ENCODE data around the gene TLE2. TPM values are rescaled to one million over a fixed set of nuclear protein-coding genes. Genes with fewer than 3 reads are reported as not detected.
A peak's percentile ranks its signal among the peaks of the same experiment; 100 is the strongest.
"Not testable (repeated sequence)": the region's sequence is repeated elsewhere in the genome, so short reads cannot be mapped to it uniquely, and the experiment has no call there.

TLE2 gene
- total RNA-seq, 2 donors from 2014 or later = 2.5 to 3.5 TPM

DNA sequence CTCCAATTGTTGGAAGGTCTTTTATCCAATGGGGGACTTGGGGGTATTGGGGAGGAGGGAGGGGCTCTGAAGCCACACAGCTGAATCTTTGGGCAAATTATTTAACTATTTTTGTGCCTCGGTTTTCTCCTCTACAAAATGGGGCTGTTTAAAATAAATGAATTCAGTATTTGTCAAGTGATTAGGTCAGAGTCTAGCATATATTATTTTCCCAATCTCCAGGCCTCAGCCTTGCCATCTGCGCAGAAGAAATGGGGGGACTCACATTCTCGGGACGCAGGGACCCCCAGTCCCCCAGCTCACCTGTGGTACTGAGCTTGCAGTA is 31.7 kb upstream of the TLE2 start:
- Mint-ChIP-seq H3K27me3 (no peaks in the 10 kb centered on the region), H3K4me1 (peaks cover 17% of the 10 kb centered on the region), H3K4me3 (peak overlapping the region; percentile 89), H3K9me3 (no peaks in the 10 kb centered on the region), H3K36me3 (ENCODE audit: low read depth) (peaks cover 59% of the 10 kb centered on the region), H3K27ac (peak overlapping the region; percentile 90)
- no peak for ATAC-seq (replicated peaks)

DNA sequence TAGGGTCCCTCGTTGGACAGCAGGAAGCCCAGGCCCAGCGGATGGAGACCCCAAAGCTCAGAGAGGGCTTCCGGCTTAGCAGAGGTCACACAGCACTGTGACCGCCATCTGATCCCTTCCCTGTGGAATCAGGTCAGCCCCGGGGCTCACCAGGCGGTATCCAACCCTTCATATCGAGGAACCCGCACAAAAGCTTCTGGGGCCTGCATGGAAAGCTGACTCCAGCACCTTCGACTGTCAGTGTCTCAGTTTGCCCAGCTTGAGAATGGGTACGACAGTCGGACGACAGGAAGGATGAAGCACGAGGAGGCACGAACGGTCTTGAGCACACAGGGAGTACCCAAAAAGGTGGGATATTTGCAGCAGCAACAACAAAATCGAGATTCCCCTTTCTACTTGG is 30.6 kb upstream of the TLE2 start:
- no peak for ATAC-seq (replicated peaks)
- H3K27ac Mint-ChIP-seq = peak overlapping the region; percentile 22
- H3K4me3 Mint-ChIP-seq = peak overlapping the region; percentile 89
- no peaks in the 10 kb centered on the region for H3K27me3 Mint-ChIP-seq
- H3K36me3 Mint-ChIP-seq (ENCODE audit: low read depth) = peaks cover 71% of the 10 kb centered on the region
- H3K4me1 Mint-ChIP-seq = peaks cover 22% of the 10 kb centered on the region
- no peaks in the 10 kb centered on the region for H3K9me3 Mint-ChIP-seq

DNA sequence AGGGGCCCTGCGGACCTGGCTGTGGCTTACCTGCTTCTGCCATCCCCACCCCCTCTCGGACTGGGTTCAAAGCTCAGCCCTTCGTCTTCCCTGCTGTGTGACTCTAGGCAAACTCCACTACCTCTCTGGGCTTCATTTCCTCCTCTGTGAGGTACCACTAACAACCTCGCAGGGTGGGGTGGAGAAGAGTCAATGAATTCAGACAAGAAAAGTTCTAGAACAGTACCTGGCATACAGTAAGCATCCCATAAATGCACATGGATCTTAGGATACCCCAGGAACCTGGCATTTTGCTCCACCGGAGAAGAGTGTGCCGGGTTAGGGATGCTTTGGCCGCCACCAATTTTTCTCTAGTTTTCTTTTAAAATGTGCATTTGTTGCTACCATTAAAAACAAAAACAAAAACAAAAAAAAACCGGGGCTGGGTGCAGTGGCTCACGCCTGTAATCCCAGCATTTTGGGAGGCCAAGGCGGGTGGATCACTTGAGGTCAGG is 29.8 kb upstream of the TLE2 start:
- ATAC-seq (replicated peaks) = no peak
- no peaks in the 10 kb centered on the region for H3K9me3 Mint-ChIP-seq
- H3K36me3 Mint-ChIP-seq (ENCODE audit: low read depth) = peaks cover 79% of the 10 kb centered on the region
- H3K4me3 Mint-ChIP-seq = peak overlapping the region; percentile 25
- H3K27ac Mint-ChIP-seq = peak overlapping the region; percentile 62
- H3K27me3 Mint-ChIP-seq = no peaks in the 10 kb centered on the region
- peaks cover 22% of the 10 kb centered on the region for H3K4me1 Mint-ChIP-seq

DNA sequence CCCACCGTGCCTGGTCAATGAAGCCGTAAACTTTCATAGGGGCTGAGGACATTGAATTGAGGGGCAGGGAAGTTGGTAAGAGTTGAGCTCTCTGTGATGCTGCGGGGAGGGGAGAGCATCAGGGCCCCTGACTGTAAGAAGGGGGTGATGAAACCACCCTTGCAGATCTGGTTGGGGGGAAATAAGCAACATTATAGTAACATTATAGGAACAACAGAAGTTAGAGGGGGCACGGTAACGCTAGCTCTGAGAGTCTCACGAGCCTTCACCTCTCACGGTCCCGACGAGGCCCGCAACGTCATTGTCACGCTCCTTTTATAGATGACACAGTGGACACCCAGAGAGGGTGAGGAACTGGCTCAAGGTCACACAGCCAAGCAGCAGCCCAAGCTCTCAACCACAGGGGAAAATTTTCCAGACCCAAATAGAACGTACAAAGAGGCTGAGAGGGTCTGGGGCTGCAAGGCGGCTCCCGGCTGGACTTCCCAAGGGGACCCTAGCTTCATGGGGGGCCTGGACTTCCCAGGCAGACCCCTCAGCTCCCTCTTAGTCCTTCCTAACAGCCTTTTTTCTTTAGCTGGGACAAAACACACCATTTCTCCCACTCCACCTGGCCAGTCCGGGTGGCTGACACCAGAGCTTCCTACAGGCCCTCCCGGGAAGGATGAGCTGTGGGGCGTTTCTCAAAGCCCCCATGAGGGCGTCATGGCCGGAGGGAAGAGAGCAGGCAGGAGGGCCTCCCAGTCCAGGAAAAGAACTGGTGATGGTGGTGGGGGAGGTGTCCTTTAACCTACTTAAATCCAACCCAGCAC is 29.1 kb upstream of the TLE2 start:
- Mint-ChIP-seq H3K4me3 (peak overlapping the region; percentile 25), H3K4me1 (peaks cover 20% of the 10 kb centered on the region), H3K36me3 (ENCODE audit: low read depth) (peaks cover 79% of the 10 kb centered on the region), H3K9me3 (no peaks in the 10 kb centered on the region), H3K27ac (peak overlapping the region; percentile 62), H3K27me3 (no peaks in the 10 kb centered on the region)
- ATAC-seq (replicated peaks) = no peak

DNA sequence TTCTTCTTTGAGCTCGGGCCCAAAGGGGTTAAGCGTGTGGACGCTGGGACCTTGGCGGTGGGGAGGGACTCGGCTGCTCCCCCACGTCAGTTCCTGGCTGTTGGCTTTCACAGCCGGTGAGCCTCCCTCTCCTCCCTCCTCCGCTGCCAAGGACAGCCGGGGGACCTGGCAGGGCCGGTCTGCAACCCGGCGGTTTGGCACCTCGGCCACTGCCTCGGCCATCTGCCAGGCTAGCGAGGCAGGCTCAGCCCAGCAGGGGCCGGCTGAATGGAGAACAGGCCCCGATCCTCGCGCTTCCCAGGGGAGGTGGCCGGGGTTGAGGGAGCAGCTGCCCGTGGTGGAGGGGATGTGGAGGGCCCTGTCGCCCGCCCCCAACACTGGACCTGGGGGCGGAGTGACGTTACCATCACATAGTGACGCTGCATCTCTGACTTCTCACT is 28.2 kb upstream of the TLE2 start:
- no peak overlapping the region for H3K27ac Mint-ChIP-seq
- no peaks in the 10 kb centered on the region for H3K9me3 Mint-ChIP-seq
- ATAC-seq (replicated peaks) = no peak
- peaks cover 16% of the 10 kb centered on the region for H3K4me1 Mint-ChIP-seq
- no peaks in the 10 kb centered on the region for H3K27me3 Mint-ChIP-seq
- H3K36me3 Mint-ChIP-seq (ENCODE audit: low read depth) = peaks cover 72% of the 10 kb centered on the region
- no peak overlapping the region for H3K4me3 Mint-ChIP-seq

DNA sequence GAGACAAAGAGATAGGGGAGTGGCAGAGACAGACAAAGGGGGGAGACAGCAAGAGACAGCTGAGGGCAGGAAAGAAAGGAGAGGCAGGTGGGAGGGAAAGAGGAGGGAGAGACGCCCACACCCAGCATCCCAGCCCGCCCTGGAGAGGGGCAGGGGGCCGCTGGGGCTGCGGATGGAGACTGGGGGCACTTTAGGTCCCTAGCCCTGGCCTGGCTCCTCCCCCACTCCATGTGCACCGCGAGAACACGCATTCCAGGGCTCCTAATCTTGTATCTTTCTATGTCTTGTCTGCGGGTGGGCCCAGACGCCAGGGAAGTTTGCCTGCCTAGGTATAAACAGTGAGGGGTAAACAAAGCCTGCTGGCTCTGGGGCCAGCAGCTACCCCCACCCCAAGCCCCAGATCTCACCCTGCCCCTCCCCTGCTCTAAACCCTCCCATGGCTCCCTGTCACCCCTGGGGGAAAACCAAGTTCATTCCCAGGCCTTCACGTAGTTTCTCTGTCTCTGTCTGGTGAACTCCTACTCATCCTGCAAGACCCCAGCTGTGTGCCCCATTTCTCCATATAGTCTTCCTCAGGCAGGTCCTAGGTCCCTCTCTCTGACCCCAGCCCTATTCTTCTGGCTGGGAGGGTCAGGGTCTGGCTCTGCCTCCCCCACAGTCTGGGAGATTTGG is 27.5 kb upstream of the TLE2 start:
- Mint-ChIP-seq H3K4me3 (no peak overlapping the region), H3K9me3 (no peaks in the 10 kb centered on the region), H3K36me3 (ENCODE audit: low read depth) (peaks cover 72% of the 10 kb centered on the region), H3K27ac (peak overlapping the region; percentile 24), H3K27me3 (no peaks in the 10 kb centered on the region), H3K4me1 (peaks cover 16% of the 10 kb centered on the region)
- no peak for ATAC-seq (replicated peaks)

DNA sequence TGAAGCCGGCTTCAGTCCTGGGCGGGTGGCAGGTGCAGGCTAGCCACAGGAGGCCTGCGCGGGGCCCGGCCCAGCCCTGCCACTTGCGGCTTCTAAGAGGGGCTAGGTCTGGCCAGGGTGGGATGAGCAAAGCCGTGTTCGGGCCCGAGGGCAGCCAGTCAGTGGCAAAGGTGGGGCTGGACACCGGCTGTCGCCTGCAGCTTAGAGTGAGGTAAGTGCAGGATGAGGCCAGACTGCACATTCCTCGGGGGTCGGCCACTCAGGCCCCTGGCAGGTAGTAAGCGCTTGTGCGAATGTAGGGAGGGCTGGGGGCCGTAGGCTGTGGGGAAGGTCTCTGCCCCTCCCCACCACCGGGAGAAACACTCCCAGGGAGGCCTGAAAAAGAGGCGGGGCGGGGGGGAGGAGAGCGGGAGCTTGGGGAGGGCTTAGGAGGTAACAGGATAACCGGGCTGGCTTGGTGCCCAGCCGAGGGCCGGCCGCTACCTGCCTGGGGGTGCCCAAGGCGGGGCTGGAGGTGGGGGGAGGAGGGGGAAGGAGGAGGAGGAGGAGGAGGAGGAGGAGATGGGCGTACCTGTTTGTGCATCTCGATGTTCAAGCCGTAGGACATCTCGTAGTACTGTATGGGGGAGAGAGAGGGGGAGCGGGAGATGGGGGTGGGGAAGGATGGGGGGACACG is 26.8 kb upstream of the TLE2 start:
- H3K27me3 Mint-ChIP-seq = no peaks in the 10 kb centered on the region
- no peak overlapping the region for H3K27ac Mint-ChIP-seq
- no peaks in the 10 kb centered on the region for H3K9me3 Mint-ChIP-seq
- H3K36me3 Mint-ChIP-seq (ENCODE audit: low read depth) = peaks cover 68% of the 10 kb centered on the region
- no peak for ATAC-seq (replicated peaks)
- no peak overlapping the region for H3K4me3 Mint-ChIP-seq
- peaks cover 16% of the 10 kb centered on the region for H3K4me1 Mint-ChIP-seq

DNA sequence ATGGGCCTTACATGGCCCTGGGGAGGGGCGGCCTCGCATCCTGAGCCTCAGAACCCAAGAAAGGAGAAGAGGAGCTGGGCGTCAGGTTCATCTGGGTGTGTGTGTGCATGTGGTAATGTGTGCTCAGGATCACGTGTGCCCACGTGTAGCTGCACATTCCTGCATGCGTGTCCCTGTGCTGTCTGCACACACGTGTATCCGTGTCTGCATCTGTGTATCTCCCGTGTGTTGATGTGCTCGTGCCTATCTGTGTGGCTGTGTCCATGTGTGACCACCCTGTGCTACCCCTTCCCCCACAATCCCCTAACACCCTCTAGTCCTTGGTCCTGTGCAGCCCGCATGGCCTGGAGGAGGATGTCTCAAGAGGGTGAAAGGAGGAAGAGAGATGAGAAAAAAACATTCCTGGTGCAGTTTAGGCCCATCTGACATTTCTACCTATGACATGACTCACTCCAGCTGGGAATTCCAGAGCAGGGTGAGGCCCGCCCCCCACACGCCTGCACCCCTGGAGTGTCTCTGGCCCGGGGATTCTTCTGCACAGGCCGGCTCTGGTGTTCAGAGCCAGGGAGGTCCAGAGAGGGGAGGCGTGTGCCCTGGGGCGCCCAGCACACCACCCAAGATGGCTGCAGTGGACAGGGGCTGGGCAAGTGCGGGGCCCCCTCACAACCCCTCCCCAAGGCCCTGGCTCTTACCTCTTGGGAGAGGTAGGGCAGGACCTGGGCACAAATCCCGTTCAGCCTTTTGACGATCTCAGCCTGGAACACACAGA is 26.1 kb upstream of the TLE2 start:
- peak overlapping the region; percentile 53 for H3K27ac Mint-ChIP-seq
- no peak overlapping the region for H3K4me3 Mint-ChIP-seq
- H3K9me3 Mint-ChIP-seq = no peaks in the 10 kb centered on the region
- H3K36me3 Mint-ChIP-seq (ENCODE audit: low read depth) = peaks cover 61% of the 10 kb centered on the region
- H3K27me3 Mint-ChIP-seq = no peaks in the 10 kb centered on the region
- ATAC-seq (replicated peaks) = peak; percentile 19
- peaks cover 16% of the 10 kb centered on the region for H3K4me1 Mint-ChIP-seq

DNA sequence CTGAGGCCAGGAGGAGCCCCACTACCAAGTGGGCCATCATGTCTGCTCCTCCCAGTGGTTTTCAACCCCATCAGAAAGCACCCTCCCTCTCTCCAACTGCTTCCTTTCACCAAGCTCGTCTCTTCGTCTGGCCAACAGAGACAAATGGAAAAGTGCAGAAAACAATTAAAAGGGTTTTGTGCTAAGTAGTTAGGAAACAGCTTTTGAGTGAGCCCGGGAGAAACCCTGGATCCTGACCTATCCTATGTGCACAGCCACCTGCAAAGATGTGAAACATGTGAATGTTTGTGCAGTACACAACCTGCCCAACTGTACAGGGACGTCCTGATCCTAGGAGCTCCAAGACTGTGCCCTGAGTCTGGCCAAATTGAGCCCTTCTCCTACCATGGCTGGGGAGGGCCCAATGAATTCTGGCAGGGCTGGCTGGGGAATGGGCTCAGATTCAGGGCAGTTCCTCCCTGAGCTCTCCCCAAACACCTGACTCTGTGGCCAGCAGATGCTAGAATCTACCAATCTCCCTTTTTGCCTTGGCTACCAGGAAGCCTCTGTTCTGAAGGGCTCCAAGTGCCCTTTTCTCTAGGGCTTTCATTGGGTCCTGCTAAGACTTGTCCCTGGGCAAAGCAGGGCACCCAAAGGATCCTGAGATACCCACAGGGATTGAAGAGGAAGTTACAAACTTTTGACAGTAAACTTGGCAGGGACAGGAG is 25.3 kb upstream of the TLE2 start:
- Mint-ChIP-seq H3K36me3 (ENCODE audit: low read depth) (peaks cover 54% of the 10 kb centered on the region), H3K4me1 (peaks cover 16% of the 10 kb centered on the region), H3K9me3 (no peaks in the 10 kb centered on the region), H3K27ac (peak overlapping the region; percentile 53), H3K27me3 (no peaks in the 10 kb centered on the region), H3K4me3 (no peak overlapping the region)
- no peak for ATAC-seq (replicated peaks)

DNA sequence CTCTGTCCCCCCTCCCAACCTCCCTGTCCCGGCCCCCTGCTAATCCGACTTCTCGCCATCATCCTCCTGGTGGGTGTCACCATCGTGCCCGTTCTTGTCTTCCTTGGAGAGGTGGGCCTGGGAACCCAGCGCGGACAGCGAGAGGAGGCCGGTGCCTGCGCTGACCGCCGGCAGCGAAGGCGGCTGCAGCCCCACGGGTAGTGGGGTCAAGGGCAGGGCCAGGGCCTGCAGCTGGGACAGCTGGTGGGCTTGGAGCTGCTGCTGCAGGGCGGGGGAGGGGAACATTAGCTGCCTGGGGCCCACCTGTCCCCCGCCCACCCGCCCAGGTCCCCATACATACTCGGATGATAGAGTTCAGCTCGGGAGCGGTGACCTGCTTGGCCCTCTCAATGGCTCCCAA is 24.7 kb upstream of the TLE2 start:
- H3K4me1 Mint-ChIP-seq = peaks cover 16% of the 10 kb centered on the region
- H3K36me3 Mint-ChIP-seq (ENCODE audit: low read depth) = peaks cover 47% of the 10 kb centered on the region
- H3K27me3 Mint-ChIP-seq = no peaks in the 10 kb centered on the region
- H3K27ac Mint-ChIP-seq = no peak overlapping the region
- no peaks in the 10 kb centered on the region for H3K9me3 Mint-ChIP-seq
- ATAC-seq (replicated peaks) = no peak
- H3K4me3 Mint-ChIP-seq = no peak overlapping the region

DNA sequence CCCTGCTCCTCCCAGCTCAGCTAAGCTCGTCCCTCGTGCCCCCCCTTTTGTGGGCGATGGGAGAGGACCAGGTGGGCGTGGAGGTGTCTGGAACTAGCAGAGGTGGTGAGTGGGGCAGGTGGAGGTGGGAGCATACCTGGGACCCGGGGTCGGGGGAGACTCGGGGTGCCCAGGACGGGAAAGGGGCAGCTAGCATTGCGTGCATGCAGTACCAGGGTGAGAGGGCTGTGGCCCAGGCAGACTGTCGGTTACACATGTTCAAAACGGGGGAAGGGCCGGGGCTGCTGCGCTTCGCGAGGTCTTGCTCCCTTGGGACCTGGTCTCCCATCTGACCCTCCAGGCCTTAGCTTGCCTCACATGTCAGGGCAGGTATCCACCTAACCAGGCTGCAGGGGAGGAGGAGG is 24.1 kb upstream of the TLE2 start:
- Mint-ChIP-seq H3K36me3 (ENCODE audit: low read depth) (peaks cover 42% of the 10 kb centered on the region), H3K9me3 (no peaks in the 10 kb centered on the region), H3K4me1 (peaks cover 15% of the 10 kb centered on the region), H3K27ac (no peak overlapping the region), H3K27me3 (no peaks in the 10 kb centered on the region), H3K4me3 (no peak overlapping the region)
- ATAC-seq (replicated peaks) = no peak

DNA sequence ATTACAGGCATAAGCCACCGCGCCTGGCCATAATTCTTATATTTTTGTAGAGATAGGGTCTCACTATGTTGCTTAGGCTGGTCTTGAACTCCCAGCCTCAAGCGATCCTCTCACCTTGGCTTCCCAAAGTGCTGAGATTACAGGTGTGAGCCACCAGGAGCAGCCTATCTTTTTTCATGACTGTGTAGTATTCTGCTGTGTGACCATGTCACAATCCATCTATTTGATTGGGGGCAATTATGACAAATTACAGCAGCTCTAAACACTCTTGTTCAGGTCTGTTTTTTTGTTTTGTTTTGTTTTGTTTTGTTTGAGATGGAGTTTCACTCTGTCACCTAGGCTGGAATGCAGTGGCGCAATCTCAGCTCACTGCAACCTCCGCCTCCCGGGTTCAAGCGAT is 20.9 kb upstream of the TLE2 start:
- H3K4me3 Mint-ChIP-seq; H3K4me1 Mint-ChIP-seq; ATAC-seq (replicated peaks); H3K9me3 Mint-ChIP-seq; H3K27me3 Mint-ChIP-seq; H3K27ac Mint-ChIP-seq: not testable (repeated sequence)
- H3K36me3 Mint-ChIP-seq (ENCODE audit: low read depth) = peaks cover 12% of the 10 kb centered on the region

DNA sequence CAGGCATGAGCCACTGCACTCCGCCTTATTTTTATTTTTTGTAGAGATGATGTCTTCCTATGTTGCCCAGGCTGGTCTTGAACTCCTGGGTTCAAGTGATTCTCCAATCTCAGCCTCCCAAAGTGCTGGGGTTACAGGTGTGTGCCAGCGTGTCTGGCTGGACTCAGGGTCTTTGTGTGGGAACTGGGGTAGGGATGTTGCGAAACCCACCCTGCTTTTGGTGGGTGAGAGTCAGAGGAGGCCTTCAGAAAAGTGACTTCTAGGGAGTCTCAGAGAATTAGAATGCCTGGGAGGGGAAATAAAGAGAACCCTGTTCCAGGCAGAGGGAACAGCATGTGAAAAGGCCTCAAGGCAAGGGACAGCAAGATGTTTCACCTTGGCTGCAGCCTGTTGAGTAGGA is 20.0 kb upstream of the TLE2 start:
- Mint-ChIP-seq H3K27me3 (no peaks in the 10 kb centered on the region), H3K27ac (peak overlapping the region; percentile 8)

DNA sequence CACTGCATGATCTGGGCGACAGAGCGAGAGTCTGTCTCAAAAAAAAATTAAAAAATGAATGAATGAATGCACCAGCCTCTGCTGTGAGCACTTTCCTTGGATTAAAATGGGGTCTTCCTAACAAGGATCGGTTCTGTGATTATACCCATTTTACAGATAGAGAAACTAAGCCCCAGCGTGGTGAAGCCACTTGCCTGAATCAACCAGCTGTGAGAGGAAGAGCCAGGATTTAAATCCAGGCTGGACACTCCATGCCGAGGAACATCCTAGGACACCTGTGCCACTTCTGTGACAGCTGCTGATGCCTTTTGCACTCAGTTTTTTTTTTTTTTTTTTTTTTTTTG is 19.1 kb upstream of the TLE2 start:
- peak overlapping the region; percentile 85 for H3K4me3 Mint-ChIP-seq
- ATAC-seq (replicated peaks) = no peak
- peaks cover 6% of the 10 kb centered on the region for H3K4me1 Mint-ChIP-seq
- H3K27ac Mint-ChIP-seq = peak overlapping the region; percentile 90
- H3K9me3 Mint-ChIP-seq = no peaks in the 10 kb centered on the region
- no peaks in the 10 kb centered on the region for H3K27me3 Mint-ChIP-seq
- H3K36me3 Mint-ChIP-seq (ENCODE audit: low read depth) = no peaks in the 10 kb centered on the region

More for the DNA sequence above, 20.0 kb upstream of the TLE2 start:
- no peaks in the 10 kb centered on the region for H3K9me3 Mint-ChIP-seq
- H3K4me1 Mint-ChIP-seq = peaks cover 6% of the 10 kb centered on the region
- ATAC-seq (replicated peaks) = no peak
- H3K4me3 Mint-ChIP-seq = peak overlapping the region; percentile 10
- peaks cover 2% of the 10 kb centered on the region for H3K36me3 Mint-ChIP-seq (ENCODE audit: low read depth)
